GM12878 (cell line): ENCODE results near the gene WNT16. TPM values are rescaled to one million over a fixed set of nuclear protein-coding genes. Genes with fewer than 3 reads are reported as not detected.
A peak's percentile ranks its signal among the peaks of the same experiment; 100 is the strongest.

Experiments
- ATAC-seq: fragments of 200-7000 bp; cut with Tn5 transposase; 3 replicates; pipeline ENCODE4 v1.9.1; 2020; ENCODE audit warnings: mild to moderate bottlenecking, moderate library complexity
- BruUV-seq: library from RNA; stranded (reverse); fragments of 400-500 nt; replicated peaks from 2 replicates; lab custom pipeline; 2021; lab: Mats Ljungman, UMichigan
- CTCF ChIA-PET: fragments of 300-600 bp; sonication (Branson Sonifier 250); formaldehyde crosslinking; extraction: SDS; loops from one replicate; lab custom pipeline; 2021; ENCODE audit warnings: inconsistent platforms; lab: Yijun Ruan, JAX
- POLR2A ChIA-PET: fragments of 350-600 bp; formaldehyde crosslinking; extraction: SDS; loops from one replicate; lab custom pipeline; 2021; ENCODE audit warnings: inconsistent platforms; lab: Charles Lee
- RAD21 ChIA-PET: fragments of 300-600 bp; sonication (Branson Sonifier 250); formaldehyde crosslinking; loops from one replicate; lab custom pipeline; 2023; ENCODE audit warnings: antibody characterized with exemption; ENCODE audit not compliant: unreplicated experiment; lab: Charles Lee
- SMC1A ChIA-PET: fragments of 300-600 bp; sonication (Branson Sonifier 250); formaldehyde crosslinking; loops from one replicate; lab custom pipeline; 2023; ENCODE audit not compliant: unreplicated experiment, uncharacterized antibody; lab: Charles Lee
- DNase-seq: peaks from one replicate; pipeline ENCODE4 v3.0.0-alpha.2; 2011; ENCODE audit warnings: low read depth, low spot score
- FAIRE-seq: peaks from 3 replicates; lab custom pipeline; 2011; peaks lifted over from hg19 to GRCh38; lab: Jason Lieb, UNC
- H2AFZ ChIP-seq: 2 replicates; pipeline ENCODE4 v1.6.0; 2011; ENCODE audit warnings: low read depth, low read length, control low read depth; ENCODE audit not compliant: control insufficient read depth
- H3K27ac ChIP-seq: 2 replicates; pipeline ENCODE4 v1.5.1; 2011; ENCODE audit warnings: control low read depth; ENCODE audit not compliant: control insufficient read depth, insufficient read depth
- H3K27me3 ChIP-seq, 2 experiments: replicated peaks in 1 of 2; 2 replicates each; pipeline versions ENCODE4 v1.6.0 to v1.6.1; 2011; ENCODE audit warnings: low read length in 1 of 2; ENCODE audit not compliant: control insufficient read depth in 2 of 2, insufficient read depth in 2 of 2
- H3K36me3 ChIP-seq, 2 experiments: 2 replicates each; pipeline ENCODE4 v1.5.1; 2011; ENCODE audit warnings: low read length in 1 of 2; ENCODE audit not compliant: control insufficient read depth in 2 of 2, insufficient read depth in 2 of 2
- H3K4me1 ChIP-seq: 2 replicates; pipeline ENCODE4 v1.6.1; 2011; ENCODE audit warnings: mild to moderate bottlenecking, low read length, moderate library complexity, mixed read lengths; ENCODE audit not compliant: control insufficient read depth, insufficient read depth
- H3K4me2 ChIP-seq: 2 replicates; pipeline ENCODE4 v1.6.0; 2011; ENCODE audit warnings: control low read depth; ENCODE audit not compliant: control insufficient read depth, insufficient read depth
- H3K4me3 ChIP-seq: fragments of 200-600 bp; sonication (generic); 2 replicates; pipeline ENCODE4 v1.5.1; 2016
- H3K79me2 ChIP-seq: 2 replicates; pipeline ENCODE4 v1.6.0; 2011; ENCODE audit warnings: low read length; ENCODE audit not compliant: control insufficient read depth, insufficient read depth
- H3K9ac ChIP-seq: 2 replicates; pipeline ENCODE4 v1.8.0; 2011; ENCODE audit warnings: low read length, control low read depth, mixed read lengths; ENCODE audit not compliant: control insufficient read depth, insufficient read depth
- H3K9me3 ChIP-seq: replicated peaks from 3 replicates; pipeline ENCODE4 v1.5.1; 2011; ENCODE audit warnings: mild to moderate bottlenecking, low read length; ENCODE audit not compliant: control insufficient read depth, insufficient read depth
- H4K20me1 ChIP-seq: 2 replicates; pipeline ENCODE4 v1.6.0; 2011; ENCODE audit not compliant: control insufficient read depth, insufficient read depth
- MYB ChIP-seq: fragments of 150-350 bp; IDR thresholded peaks from 2 replicates; pipeline ENCODE4 v1.6.1; 2014; ENCODE audit warnings: mild to moderate bottlenecking, low read depth, low read length, borderline replicate concordance
- PBX3 ChIP-seq: IDR thresholded peaks from 2 replicates; pipeline ENCODE4 v1.6.1; 2011; ENCODE audit warnings: mild to moderate bottlenecking, low read depth, low read length, moderate library complexity; ENCODE audit not compliant: insufficient replicate concordance
- TCF12 ChIP-seq: IDR thresholded peaks from 2 replicates; pipeline ENCODE4 v1.6.1; 2011; ENCODE audit warnings: low read depth, mild to moderate bottlenecking, low read length
- in situ Hi-C: fragments of 300-500 bp; cut with MboI; formaldehyde crosslinking; loops from 9 replicates; pipeline ENCODE4 v1.14.3; 2018; ENCODE audit warnings: mixed read lengths
- intact Hi-C: fragments of 100-400 bp; cut with micrococcal nuclease; formaldehyde crosslinking; loops from one replicate; pipeline ENCODE4 v1.14.2; 2022; ENCODE audit not compliant: unreplicated experiment
- polyA plus RNA-seq, 11 experiments: library from polyadenylated mRNA; depleted of rRNA in 4 of 11; unstranded in 6 of 11; stranded (reverse) in 5 of 11; fragments of >200 nt; fragmentation: Nextera tagmentation in 4 of 11; fragmentation: Illumina TruSeq in 1 of 11; extraction: Ambion mirVana in 4 of 11; extraction: Trizol in 1 of 11; gene quantifications; 1 replicate in 1 of 11; 2 replicates in 10 of 11; pipeline versions ENCODE4 v1.2.1 to v1.2.3, GENCODE V29; 2011 to 2016; ENCODE audit warnings: inconsistent platforms in 2 of 11, missing spikeins in 2 of 11, low read depth in 1 of 11
- total RNA-seq, 4 experiments: library from RNA; depleted of rRNA in 3 of 4; stranded (reverse); fragments of >200 nt in 3 of 4; fragmentation: Illumina TruSeq in 1 of 4; extraction: Trizol in 1 of 4; gene quantifications; 2 replicates each; pipeline versions ENCODE4 v1.2.1 to v1.2.3, GENCODE V29; 2013 to 2021
- TF ChIP-seq, protein P1 (sequence below), 3 experiments: IDR thresholded peaks in 2 of 3; conservative IDR thresholded peaks in 1 of 3; 2 replicates each; pipeline ENCODE4 v1.5.1; 2011; ENCODE audit warnings: low read depth in 3 of 3, low read length in 3 of 3, mild to moderate bottlenecking in 3 of 3, control low read depth in 2 of 3, moderate library complexity in 2 of 3, inconsistent platforms in 1 of 3, mixed read lengths in 1 of 3; ENCODE audit not compliant: control insufficient read depth in 2 of 3, insufficient read depth in 1 of 3; ENCODE audit errors: extremely low read depth in 1 of 3

The WNT16 gene
- total and polyA plus RNA-seq, 10 of the 15 experiments (the other 5 are each of a cell fraction or from before 2014, with no cell fraction given), result 0.05 to 0.11 (median 0.06) TPM; not detected in 5

DNA sequence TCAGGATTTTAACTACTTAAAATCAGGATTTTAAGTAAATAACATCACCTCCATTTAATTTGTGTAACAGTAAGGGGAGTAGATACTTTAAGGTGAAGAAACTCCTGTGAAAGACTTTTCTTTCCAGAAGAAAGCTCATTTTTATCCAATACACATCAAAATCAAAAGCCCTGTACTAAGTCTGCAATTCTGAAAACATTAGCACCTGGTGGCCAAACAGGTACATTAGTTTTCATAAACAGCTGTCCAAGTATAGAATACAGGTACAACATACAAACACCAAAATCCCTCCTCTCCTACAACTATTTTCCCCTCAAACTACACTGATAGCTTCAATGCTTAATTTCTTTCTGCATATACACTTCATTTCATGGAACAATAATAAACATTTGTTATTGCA, 44.4 kb downstream of the WNT16 start:
- Histone ChIP-seq H3K79me2 (peaks cover 2% of the 10 kb centered on the region), H3K4me2 (peak overlapping the region; percentile 78), H3K27me3 (no peaks in the 10 kb centered on the region), H2AFZ (no peak overlapping the region), H3K4me1 (peaks cover 32% of the 10 kb centered on the region), H3K9ac (no peak overlapping the region), H3K4me3 (no peak overlapping the region), H3K9me3 (peaks cover 2% of the 10 kb centered on the region; the same call in 2 of the 3 replicates), H3K27ac (peak overlapping the region; percentile 58), H3K36me3 (peaks cover 0 to 18% of the 10 kb centered on the region in 2 experiments), H4K20me1 (no peaks in the 10 kb centered on the region)
- TF ChIP-seq PBX3 (no peak), TCF12 (no peak), MYB (no peak)
- TF ChIP-seq, protein P1, sequence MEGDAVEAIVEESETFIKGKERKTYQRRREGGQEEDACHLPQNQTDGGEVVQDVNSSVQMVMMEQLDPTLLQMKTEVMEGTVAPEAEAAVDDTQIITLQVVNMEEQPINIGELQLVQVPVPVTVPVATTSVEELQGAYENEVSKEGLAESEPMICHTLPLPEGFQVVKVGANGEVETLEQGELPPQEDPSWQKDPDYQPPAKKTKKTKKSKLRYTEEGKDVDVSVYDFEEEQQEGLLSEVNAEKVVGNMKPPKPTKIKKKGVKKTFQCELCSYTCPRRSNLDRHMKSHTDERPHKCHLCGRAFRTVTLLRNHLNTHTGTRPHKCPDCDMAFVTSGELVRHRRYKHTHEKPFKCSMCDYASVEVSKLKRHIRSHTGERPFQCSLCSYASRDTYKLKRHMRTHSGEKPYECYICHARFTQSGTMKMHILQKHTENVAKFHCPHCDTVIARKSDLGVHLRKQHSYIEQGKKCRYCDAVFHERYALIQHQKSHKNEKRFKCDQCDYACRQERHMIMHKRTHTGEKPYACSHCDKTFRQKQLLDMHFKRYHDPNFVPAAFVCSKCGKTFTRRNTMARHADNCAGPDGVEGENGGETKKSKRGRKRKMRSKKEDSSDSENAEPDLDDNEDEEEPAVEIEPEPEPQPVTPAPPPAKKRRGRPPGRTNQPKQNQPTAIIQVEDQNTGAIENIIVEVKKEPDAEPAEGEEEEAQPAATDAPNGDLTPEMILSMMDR (IDR thresholded peaks at IDR 0.05 in 2 of 3, conservative IDR thresholded peaks at IDR 0.05 in 1 of 3; ENCODE audit: control insufficient read depth in 2 of 3, extremely low read depth in 1 of 3, insufficient read depth in 1 of 3, low read depth in 3 of 3, low read length in 3 of 3), result peak in 2 of 3 experiments; percentile 9 to 14; a peak in 1 of 6 replicates
- intact Hi-C loops (loop anchor here (2.0 kb wide), 1 partner anchor 66 kb away; no protein-coding TSS in a partner anchor), in situ Hi-C loops (no loop called here)
- FAIRE-seq (no peak), ATAC-seq (peak; percentile 25), DNase-seq (no peak)
- BruUV-seq, result no TSS peak
- CTCF ChIA-PET, result interaction anchor here (1.4 to 8.9 kb wide), 6 partner anchors 11 to 175 kb away, joined by 3 to 181 read pairs (median 58); partner anchors contain the start of gene FAM3C
- RAD21 ChIA-PET, result interaction anchor here (1.0 to 11.8 kb wide), 13 partner anchors 8 to 208 kb away, joined by 3 to 272 read pairs (median 6); partner anchors contain the start of gene FAM3C
- SMC1A ChIA-PET, result interaction anchor here (0.6 to 9.4 kb wide), 13 partner anchors 8 to 1224 kb away, joined by 3 to 281 read pairs (median 5); partner anchors contain the start of gene FAM3C
- POLR2A ChIA-PET, result interaction anchor here (2.3 to 5.8 kb wide), 4 partner anchors 12 to 157 kb away, joined by 10 to 81 read pairs (median 33); partner anchors contain the start of gene FAM3C
